GM23338 (cell line): ENCODE measurements around the gene L2HGDH. TPM values are rescaled to one million over a fixed set of nuclear protein-coding genes. Genes with fewer than 3 reads are reported as not detected.

Source experiments
- ATAC-seq: fragments of 200-7000 bp; cut with Tn5 transposase; 3 replicates; pipeline ENCODE4 v1.9.1; 2020
- DNase-seq: peaks from one replicate; pipeline ENCODE4 v3.0.0-alpha.2; 2015; ENCODE audit warnings: low spot score
- H2AFZ ChIP-seq: fragments of 200-600 bp; sonication (generic); 2 replicates; pipeline ENCODE4 v1.8.0; 2016; ENCODE audit warnings: antibody characterized with exemption, mild to moderate bottlenecking, moderate library complexity
- H3F3A ChIP-seq: fragments of 200-600 bp; sonication (generic); replicated peaks from 2 replicates; pipeline ENCODE4 v1.8.0; 2017; ENCODE audit warnings: antibody characterized with exemption, mixed run types, low read depth
- H3K27ac ChIP-seq: fragments of 200-600 bp; sonication (generic); 2 replicates; pipeline ENCODE4 v1.6.1; 2016; ENCODE audit warnings: low read depth
- H3K27me3 ChIP-seq: fragments of 200-600 bp; sonication (generic); 2 replicates; pipeline ENCODE4 v1.8.0; 2016; ENCODE audit warnings: mild to moderate bottlenecking, mixed run types, moderate library complexity; ENCODE audit not compliant: insufficient read depth
- H3K36me3 ChIP-seq: fragments of 200-600 bp; sonication (generic); 2 replicates; pipeline ENCODE4 v1.8.0; 2016; ENCODE audit warnings: mild to moderate bottlenecking; ENCODE audit not compliant: insufficient read depth
- H3K4me1 ChIP-seq: fragments of 200-600 bp; sonication (generic); 2 replicates; pipeline ENCODE4 v1.8.0; 2016; ENCODE audit warnings: mild to moderate bottlenecking, moderate library complexity; ENCODE audit not compliant: insufficient read depth
- H3K4me2 ChIP-seq: fragments of 200-600 bp; sonication (generic); 2 replicates; pipeline ENCODE4 v1.7.1; 2017; ENCODE audit warnings: mixed run types
- H3K4me3 ChIP-seq: fragments of 200-600 bp; sonication (generic); 2 replicates; pipeline ENCODE4 v1.6.1; 2016; ENCODE audit warnings: mixed run types
- H3K79me2 ChIP-seq: fragments of 200-600 bp; sonication (generic); replicated peaks from 2 replicates; pipeline ENCODE4 v1.8.0; 2017; ENCODE audit warnings: mild to moderate bottlenecking; ENCODE audit not compliant: insufficient read depth
- H3K9me2 ChIP-seq: fragments of 200-600 bp; sonication (generic); 2 replicates; pipeline ENCODE4 v1.8.0; 2017; ENCODE audit not compliant: insufficient read depth
- H4K20me1 ChIP-seq: fragments of 200-600 bp; sonication (generic); replicated peaks from 2 replicates; pipeline ENCODE4 v1.8.0; 2017; ENCODE audit warnings: mild to moderate bottlenecking; ENCODE audit not compliant: insufficient read depth
- H3K27ac Mint-ChIP-seq: 2 replicates; pipeline ENCODE4 v1.8.0; 2020; ENCODE audit warnings: inconsistent platforms, mild to moderate bottlenecking, moderate library complexity, mixed read lengths
- H3K27me3 Mint-ChIP-seq: 3 replicates; pipeline ENCODE4 v1.8.0; 2022; ENCODE audit warnings: low read depth, mild to moderate bottlenecking, moderate library complexity, mixed read lengths, inconsistent platforms; ENCODE audit not compliant: insufficient read depth, poor library complexity
- H3K36me3 Mint-ChIP-seq: 3 replicates; pipeline ENCODE4 v1.8.0; 2021; ENCODE audit warnings: low read depth, mild to moderate bottlenecking, inconsistent platforms, moderate library complexity, mixed read lengths
- H3K4me1 Mint-ChIP-seq: 3 replicates; pipeline ENCODE4 v1.8.0; 2020; ENCODE audit warnings: mild to moderate bottlenecking, inconsistent platforms, mixed read lengths
- H3K4me3 Mint-ChIP-seq: 3 replicates; pipeline ENCODE4 v1.8.0; 2021; ENCODE audit warnings: moderate library complexity, mild to moderate bottlenecking, inconsistent platforms, mixed read lengths
- H3K9me3 Mint-ChIP-seq: 3 replicates; pipeline ENCODE4 v1.8.0; 2020; ENCODE audit warnings: moderate library complexity, mild to moderate bottlenecking, inconsistent platforms, mixed read lengths
- CREB1 ChIP-seq: fragments of 250-450 bp; sonication (Bioruptor Pico); IDR thresholded peaks from 2 replicates; pipeline ENCODE4 v1.5.0; 2020; ENCODE audit warnings: low read depth, mild to moderate bottlenecking, moderate library complexity
- EZH2 ChIP-seq: fragments of 200-600 bp; sonication (generic); IDR thresholded peaks from one replicate; pipeline ENCODE4 v1.8.0; 2017; ENCODE audit warnings: antibody characterized with exemption, mild to moderate bottlenecking, low read depth; ENCODE audit not compliant: unreplicated experiment
- EZH2phosphoT487 ChIP-seq: fragments of 200-600 bp; sonication (generic); IDR thresholded peaks from one replicate; pipeline ENCODE4 v1.8.1; 2018; ENCODE audit warnings: antibody characterized with exemption; ENCODE audit not compliant: unreplicated experiment
- JUNB ChIP-seq: IDR thresholded peaks from one replicate; pipeline ENCODE4 v1.6.1; 2016; ENCODE audit warnings: antibody characterized with exemption; ENCODE audit not compliant: unreplicated experiment
- NANOG ChIP-seq: IDR thresholded peaks from 2 replicates; pipeline ENCODE4 v1.6.1; 2016; ENCODE audit warnings: antibody characterized with exemption, borderline replicate concordance
- POLR2AphosphoS5 ChIP-seq: IDR thresholded peaks from 2 replicates; pipeline ENCODE4 v1.6.1; 2016; ENCODE audit warnings: antibody characterized with exemption, low read depth
- STAT1 ChIP-seq: IDR thresholded peaks from one replicate; pipeline ENCODE4 v1.6.1; 2016; ENCODE audit warnings: antibody characterized with exemption; ENCODE audit not compliant: unreplicated experiment
- ZNF114 ChIP-seq: fragments of 250-450 bp; sonication (Bioruptor Pico); IDR thresholded peaks from 2 replicates; pipeline ENCODE4 v1.5.0; 2020; ENCODE audit warnings: mild to moderate bottlenecking, moderate library complexity
- polyA plus RNA-seq: library from polyadenylated mRNA; unstranded; fragments of >200 nt; fragmentation: Nextera tagmentation; extraction: Ambion mirVana; gene quantifications from 2 replicates; pipeline ENCODE4 v1.2.1, GENCODE V29; 2016
- total RNA-seq: library from RNA; depleted of rRNA; stranded (reverse); fragments of >200 nt; shearing (Covaris generic); gene quantifications from 2 replicates; pipeline ENCODE4 v1.2.3, GENCODE V29; 2014
- TF ChIP-seq, protein P1 (sequence below): IDR thresholded peaks from 2 replicates; pipeline ENCODE4 v1.6.1; 2016; ENCODE audit warnings: antibody characterized with exemption
- TF ChIP-seq, protein P2 (sequence below): IDR thresholded peaks from one replicate; pipeline ENCODE4 v1.6.1; 2018; ENCODE audit warnings: antibody characterized with exemption; ENCODE audit not compliant: unreplicated experiment
- TF ChIP-seq, protein P3 (sequence below), 2 experiments: fragments of 200-600 bp in 1 of 2; sonication (generic) in 1 of 2; conservative IDR thresholded peaks; 2 replicates each; pipeline versions ENCODE4 v1.5.1 to v1.6.1; 2016 to 2017; ENCODE audit warnings: antibody characterized with exemption in 2 of 2, low read depth in 2 of 2, mild to moderate bottlenecking in 2 of 2, moderate library complexity in 1 of 2

L2HGDH gene
- total and polyA plus RNA-seq, 2 experiments from 2014 or later, result 13.5 to 28.5 TPM

- TF ChIP-seq, protein P1, sequence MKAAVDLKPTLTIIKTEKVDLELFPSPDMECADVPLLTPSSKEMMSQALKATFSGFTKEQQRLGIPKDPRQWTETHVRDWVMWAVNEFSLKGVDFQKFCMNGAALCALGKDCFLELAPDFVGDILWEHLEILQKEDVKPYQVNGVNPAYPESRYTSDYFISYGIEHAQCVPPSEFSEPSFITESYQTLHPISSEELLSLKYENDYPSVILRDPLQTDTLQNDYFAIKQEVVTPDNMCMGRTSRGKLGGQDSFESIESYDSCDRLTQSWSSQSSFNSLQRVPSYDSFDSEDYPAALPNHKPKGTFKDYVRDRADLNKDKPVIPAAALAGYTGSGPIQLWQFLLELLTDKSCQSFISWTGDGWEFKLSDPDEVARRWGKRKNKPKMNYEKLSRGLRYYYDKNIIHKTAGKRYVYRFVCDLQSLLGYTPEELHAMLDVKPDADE, result no peak
- no peak for TF ChIP-seq POLR2AphosphoS5
- TF ChIP-seq, protein P2, sequence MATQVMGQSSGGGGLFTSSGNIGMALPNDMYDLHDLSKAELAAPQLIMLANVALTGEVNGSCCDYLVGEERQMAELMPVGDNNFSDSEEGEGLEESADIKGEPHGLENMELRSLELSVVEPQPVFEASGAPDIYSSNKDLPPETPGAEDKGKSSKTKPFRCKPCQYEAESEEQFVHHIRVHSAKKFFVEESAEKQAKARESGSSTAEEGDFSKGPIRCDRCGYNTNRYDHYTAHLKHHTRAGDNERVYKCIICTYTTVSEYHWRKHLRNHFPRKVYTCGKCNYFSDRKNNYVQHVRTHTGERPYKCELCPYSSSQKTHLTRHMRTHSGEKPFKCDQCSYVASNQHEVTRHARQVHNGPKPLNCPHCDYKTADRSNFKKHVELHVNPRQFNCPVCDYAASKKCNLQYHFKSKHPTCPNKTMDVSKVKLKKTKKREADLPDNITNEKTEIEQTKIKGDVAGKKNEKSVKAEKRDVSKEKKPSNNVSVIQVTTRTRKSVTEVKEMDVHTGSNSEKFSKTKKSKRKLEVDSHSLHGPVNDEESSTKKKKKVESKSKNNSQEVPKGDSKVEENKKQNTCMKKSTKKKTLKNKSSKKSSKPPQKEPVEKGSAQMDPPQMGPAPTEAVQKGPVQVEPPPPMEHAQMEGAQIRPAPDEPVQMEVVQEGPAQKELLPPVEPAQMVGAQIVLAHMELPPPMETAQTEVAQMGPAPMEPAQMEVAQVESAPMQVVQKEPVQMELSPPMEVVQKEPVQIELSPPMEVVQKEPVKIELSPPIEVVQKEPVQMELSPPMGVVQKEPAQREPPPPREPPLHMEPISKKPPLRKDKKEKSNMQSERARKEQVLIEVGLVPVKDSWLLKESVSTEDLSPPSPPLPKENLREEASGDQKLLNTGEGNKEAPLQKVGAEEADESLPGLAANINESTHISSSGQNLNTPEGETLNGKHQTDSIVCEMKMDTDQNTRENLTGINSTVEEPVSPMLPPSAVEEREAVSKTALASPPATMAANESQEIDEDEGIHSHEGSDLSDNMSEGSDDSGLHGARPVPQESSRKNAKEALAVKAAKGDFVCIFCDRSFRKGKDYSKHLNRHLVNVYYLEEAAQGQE, result no peak
- no peak for TF ChIP-seq EZH2
- no peak for TF ChIP-seq ZNF114
- TF ChIP-seq JUNB, result no peak
- no peak for TF ChIP-seq STAT1
- TF ChIP-seq EZH2phosphoT487, result no peak
- no peak for TF ChIP-seq CREB1 (CRISPR knock-in tag)
- H2AFZ ChIP-seq, result no peak overlapping the region
- H3K4me1 Mint-ChIP-seq, result no peaks in the 10 kb centered on the region
- no peak overlapping the region for H3K4me3 ChIP-seq
- no peak overlapping the region for H3K27ac ChIP-seq
- no peak overlapping the region for H3K4me2 ChIP-seq
- no peaks in the 10 kb centered on the region for H3K79me2 ChIP-seq
- H3K4me1 ChIP-seq, result no peaks in the 10 kb centered on the region
- no peaks in the 10 kb centered on the region for H3K27me3 ChIP-seq
- no peaks in the 10 kb centered on the region for H3K9me3 Mint-ChIP-seq
- H3K27ac Mint-ChIP-seq, result no peak overlapping the region
- DNase-seq (no peak), ATAC-seq (no peak)
- H3K36me3 ChIP-seq, result peaks cover 5% of the 10 kb centered on the region; the same call in 1 of the 2 replicates
- no peaks in the 10 kb centered on the region; the same call in none of the 2 replicates for H4K20me1 ChIP-seq
- H3F3A ChIP-seq, result no peaks in the 10 kb centered on the region
- H3K4me3 Mint-ChIP-seq, result no peak overlapping the region
- no peaks in the 10 kb centered on the region for H3K9me2 ChIP-seq
- H3K27me3 Mint-ChIP-seq, result peaks cover 3% of the 10 kb centered on the region
- no peaks in the 10 kb centered on the region; the same call in 2 of the 3 replicates for H3K36me3 Mint-ChIP-seq
Measured at GRCh38 chr14:50270932-50271331, 41.1 kb downstream of the L2HGDH start.

DNA sequence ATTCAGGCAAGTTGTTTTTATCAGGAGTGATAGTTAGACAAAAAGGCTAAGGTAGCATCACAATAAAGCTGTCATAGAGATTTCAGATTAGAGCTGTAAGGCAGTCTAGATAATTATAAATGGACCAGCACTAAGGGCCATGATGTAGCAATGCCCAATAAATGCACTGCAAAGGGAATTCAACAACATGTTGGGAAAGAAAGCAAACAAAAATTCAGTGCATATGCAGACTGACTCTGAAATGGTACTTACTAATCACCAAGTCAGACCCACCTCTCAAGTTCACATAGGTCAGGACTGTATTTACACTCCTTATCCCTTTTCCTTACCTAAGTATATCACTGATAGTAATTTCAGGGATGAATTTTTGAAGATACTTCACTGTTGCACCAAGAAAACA is 47.0 kb downstream of the L2HGDH start:
- no peaks in the 10 kb centered on the region for H3F3A ChIP-seq
- Mint-ChIP-seq H3K36me3 (peaks cover 4% of the 10 kb centered on the region; the same call in 2 of the 3 replicates), H3K4me1 (0 out of 3 replicates have a peak, but pooled peaks cover 2% of the 10 kb centered on the region), H3K9me3 (no peaks in the 10 kb centered on the region), H3K4me3 (no peak overlapping the region), H3K27me3 (no peaks in the 10 kb centered on the region), H3K27ac (no peak overlapping the region)
- H3K36me3 ChIP-seq, result peaks cover 5% of the 10 kb centered on the region; the same call in 1 of the 2 replicates
- no peak overlapping the region for H3K4me3 ChIP-seq
- no peaks in the 10 kb centered on the region for H3K27me3 ChIP-seq
- no peak overlapping the region for H2AFZ ChIP-seq
- H3K4me1 ChIP-seq, result no peaks in the 10 kb centered on the region
- ATAC-seq (no peak), DNase-seq (no peak)
- H3K27ac ChIP-seq, result no peak overlapping the region
- no peaks in the 10 kb centered on the region for H4K20me1 ChIP-seq
- H3K4me2 ChIP-seq, result no peak overlapping the region
- H3K9me2 ChIP-seq, result no peaks in the 10 kb centered on the region
- H3K79me2 ChIP-seq, result no peaks in the 10 kb centered on the region
- TF ChIP-seq, protein P3, sequence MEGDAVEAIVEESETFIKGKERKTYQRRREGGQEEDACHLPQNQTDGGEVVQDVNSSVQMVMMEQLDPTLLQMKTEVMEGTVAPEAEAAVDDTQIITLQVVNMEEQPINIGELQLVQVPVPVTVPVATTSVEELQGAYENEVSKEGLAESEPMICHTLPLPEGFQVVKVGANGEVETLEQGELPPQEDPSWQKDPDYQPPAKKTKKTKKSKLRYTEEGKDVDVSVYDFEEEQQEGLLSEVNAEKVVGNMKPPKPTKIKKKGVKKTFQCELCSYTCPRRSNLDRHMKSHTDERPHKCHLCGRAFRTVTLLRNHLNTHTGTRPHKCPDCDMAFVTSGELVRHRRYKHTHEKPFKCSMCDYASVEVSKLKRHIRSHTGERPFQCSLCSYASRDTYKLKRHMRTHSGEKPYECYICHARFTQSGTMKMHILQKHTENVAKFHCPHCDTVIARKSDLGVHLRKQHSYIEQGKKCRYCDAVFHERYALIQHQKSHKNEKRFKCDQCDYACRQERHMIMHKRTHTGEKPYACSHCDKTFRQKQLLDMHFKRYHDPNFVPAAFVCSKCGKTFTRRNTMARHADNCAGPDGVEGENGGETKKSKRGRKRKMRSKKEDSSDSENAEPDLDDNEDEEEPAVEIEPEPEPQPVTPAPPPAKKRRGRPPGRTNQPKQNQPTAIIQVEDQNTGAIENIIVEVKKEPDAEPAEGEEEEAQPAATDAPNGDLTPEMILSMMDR (conservative IDR thresholded peaks at IDR 0.05; ENCODE audit: low read depth in 2 of 2), result no peak
- no peak for TF ChIP-seq STAT1
- TF ChIP-seq CREB1 (CRISPR knock-in tag), result no peak
- TF ChIP-seq, protein P2, result no peak
- no peak for TF ChIP-seq EZH2phosphoT487
- TF ChIP-seq EZH2, result no peak
- no peak for TF ChIP-seq NANOG
